Lung (tissue), 12 donors: Measurements from ENCODE around the gene USP12. TPM values are rescaled to one million over a fixed set of nuclear protein-coding genes. Genes with fewer than 3 reads are reported as not detected.

ENCODE experiments used
- ATAC-seq: fragments of 200-7000 bp; cut with Tn5 transposase; one replicate; pipeline ENCODE4 v1.9.1; 2020; ENCODE audit warnings: moderate number of reproducible peaks; ENCODE audit not compliant: insufficient read depth, low FRiP score
- DNase-seq, 3 donors: peaks; one replicate each; pipeline ENCODE4 v3.0.0-alpha.2; 2013 to 2017
- H3K27ac ChIP-seq, 2 donors: one replicate each; pipeline ENCODE4 v1.5.1; 2013; ENCODE audit warnings: mild to moderate bottlenecking in 2 of 2, moderate library complexity in 2 of 2, control low read depth in 1 of 2, inconsistent platforms in 1 of 2, low read depth in 1 of 2, low read length in 1 of 2
- H3K27me3 ChIP-seq, 3 donors: one replicate each; pipeline ENCODE4 v1.5.1; 2013; ENCODE audit warnings: low read length in 2 of 3; ENCODE audit not compliant: control insufficient read depth in 3 of 3, insufficient read depth in 3 of 3
- H3K36me3 ChIP-seq, 4 donors: one replicate each; pipeline ENCODE4 v1.5.1; 2013; ENCODE audit warnings: low read length in 4 of 4, mild to moderate bottlenecking in 1 of 4, moderate library complexity in 1 of 4; ENCODE audit not compliant: control insufficient read depth in 4 of 4, insufficient read depth in 4 of 4
- H3K4me1 ChIP-seq, 5 donors: one replicate each; pipeline ENCODE4 v1.5.1; 2013; ENCODE audit warnings: low read length in 5 of 5, mild to moderate bottlenecking in 2 of 5, moderate library complexity in 1 of 5; ENCODE audit not compliant: control insufficient read depth in 5 of 5, insufficient read depth in 5 of 5
- H3K4me3 ChIP-seq: one replicate; pipeline ENCODE4 v1.5.1; 2013; ENCODE audit warnings: mild to moderate bottlenecking, control low read depth, moderate library complexity
- H3K9ac ChIP-seq, 2 donors: one replicate each; pipeline ENCODE4 v1.5.1; 2013; ENCODE audit warnings: low read length in 2 of 2, control low read depth in 1 of 2; ENCODE audit not compliant: insufficient read depth in 1 of 2
- H3K9me3 ChIP-seq, 4 donors: one replicate each; pipeline ENCODE4 v1.5.1; 2013; ENCODE audit warnings: low read length in 3 of 4, mild to moderate bottlenecking in 1 of 4, moderate library complexity in 1 of 4; ENCODE audit not compliant: control insufficient read depth in 4 of 4, insufficient read depth in 3 of 4
- CTCF ChIP-seq: IDR thresholded peaks from 2 replicates; pipeline ENCODE4 v1.5.1; 2012; ENCODE audit warnings: mild to moderate bottlenecking; ENCODE audit errors: control extremely low read depth, extremely low read depth
- WGBS, 2 donors: extraction: QIAGEN DNeasy Blood & Tissue Kit; methylation state at CpG; one replicate each; pipeline ENCODE4 v1.1.7; 2013; 5-methylcytosine and 5-hydroxymethylcytosine counted together
- polyA plus RNA-seq, 2 donors: library from polyadenylated mRNA; stranded (reverse); fragments of 200-250 nt; gene quantifications; one replicate each; pipeline ENCODE4 v1.2.1, GENCODE V29; 2013
- total RNA-seq, 2 donors: library from RNA; depleted of rRNA in 1 of 2; stranded (reverse); fragments of >200 nt in 1 of 2; gene quantifications; one replicate each; pipeline ENCODE4 v1.2.1, GENCODE V29; 2014 to 2021
- donor health status: control.
- donor health status: control.
- donor health status: Bipolar disorder and iron deficiency.
- donor health status: healthy.
- donor health status: DM: yes; HTN: yes; CAD: no.

The USP12 gene
- total and polyA plus RNA-seq, 4 donors = 12.6 to 60.0 (median 19.2) TPM

- H3K9me3 ChIP-seq = no peaks in the 10 kb centered on the region
- H3K9ac ChIP-seq = peak overlapping the region in 1 of 2 donors; percentile 16
- no peak for TF ChIP-seq CTCF
- 42 to 63% methylated on average over 8 of the region's 8 CpGs for WGBS, 2 donors
- H3K27me3 ChIP-seq = no peaks in the 10 kb centered on the region
- no peaks in the 10 kb centered on the region for H3K36me3 ChIP-seq
- peak overlapping the region in 1 of 2 donors; percentile 73 for H3K27ac ChIP-seq
- H3K4me3 ChIP-seq = no peak overlapping the region
- ATAC-seq = no peak
- peaks cover 6 to 26% (median 11%) of the 10 kb centered on the region in 5 donors for H3K4me1 ChIP-seq
- peak in 2 of 3 donors; percentile 5 to 24 for DNase-seq
Measured at GRCh38 chr13:27168906-27169657, 2.5 kb downstream of the USP12 start.

- Histone ChIP-seq H3K27me3 (no peaks in the 10 kb centered on the region), H3K4me1 (peaks cover 6 to 26% (median 11%) of the 10 kb centered on the region in 5 donors), H3K9me3 (no peaks in the 10 kb centered on the region), H3K27ac (peak overlapping the region in 1 of 2 donors; percentile 79), H3K4me3 (no peak overlapping the region), H3K36me3 (no peaks in the 10 kb centered on the region), H3K9ac (no peak overlapping the region)
- WGBS, 2 donors = 26 to 28% methylated on average over 6 of the region's 6 CpGs
- ATAC-seq (no peak), DNase-seq (no peak)
- no peak for TF ChIP-seq CTCF
Measured at GRCh38 chr13:27168086-27168485, 3.5 kb downstream of the USP12 start.

- no peak overlapping the region for H3K9ac ChIP-seq
- no peaks in the 10 kb centered on the region for H3K36me3 ChIP-seq
- H3K4me1 ChIP-seq = peaks cover 6 to 29% (median 11%) of the 10 kb centered on the region in 5 donors
- no peak overlapping the region for H3K4me3 ChIP-seq
- TF ChIP-seq CTCF = no peak
- no peak for ATAC-seq
- no peak for DNase-seq
- H3K9me3 ChIP-seq = no peaks in the 10 kb centered on the region
- H3K27ac ChIP-seq = no peak overlapping the region
- H3K27me3 ChIP-seq = no peaks in the 10 kb centered on the region
- WGBS, 2 donors = 90% methylated on average over 1 of the region's 1 CpG
Measured at GRCh38 chr13:27166313-27166712, 5.3 kb downstream of the USP12 start.
